ENCODE results near the gene CACNG5. TPM values are rescaled to one million over a fixed set of nuclear protein-coding genes. Genes with fewer than 3 reads are reported as not detected.

CACNG5 gene
- total RNA-seq, 1 experiment from 2014 or later = not detected

DNA sequence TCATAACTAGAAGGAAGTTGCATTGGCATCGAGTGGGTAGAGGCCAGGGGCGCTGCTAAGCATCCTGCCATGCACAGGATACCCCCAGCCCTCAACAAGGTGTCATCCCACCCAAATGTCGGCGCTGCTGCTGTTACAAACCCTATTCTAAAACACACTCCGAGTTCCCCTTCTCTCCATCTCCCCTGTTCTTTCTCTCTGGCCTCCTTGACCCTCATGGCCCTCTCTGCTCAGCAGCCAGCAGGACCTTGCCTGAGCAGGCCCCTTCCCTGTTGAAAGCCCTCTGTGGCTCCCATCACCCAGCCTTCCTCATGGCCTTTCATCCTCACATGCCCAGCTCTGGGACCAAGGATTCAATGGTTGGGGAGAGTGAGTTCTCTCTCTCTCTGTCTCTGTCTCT is 22.3 kb upstream of the CACNG5 start:
- TF ChIP-seq, protein P1, sequence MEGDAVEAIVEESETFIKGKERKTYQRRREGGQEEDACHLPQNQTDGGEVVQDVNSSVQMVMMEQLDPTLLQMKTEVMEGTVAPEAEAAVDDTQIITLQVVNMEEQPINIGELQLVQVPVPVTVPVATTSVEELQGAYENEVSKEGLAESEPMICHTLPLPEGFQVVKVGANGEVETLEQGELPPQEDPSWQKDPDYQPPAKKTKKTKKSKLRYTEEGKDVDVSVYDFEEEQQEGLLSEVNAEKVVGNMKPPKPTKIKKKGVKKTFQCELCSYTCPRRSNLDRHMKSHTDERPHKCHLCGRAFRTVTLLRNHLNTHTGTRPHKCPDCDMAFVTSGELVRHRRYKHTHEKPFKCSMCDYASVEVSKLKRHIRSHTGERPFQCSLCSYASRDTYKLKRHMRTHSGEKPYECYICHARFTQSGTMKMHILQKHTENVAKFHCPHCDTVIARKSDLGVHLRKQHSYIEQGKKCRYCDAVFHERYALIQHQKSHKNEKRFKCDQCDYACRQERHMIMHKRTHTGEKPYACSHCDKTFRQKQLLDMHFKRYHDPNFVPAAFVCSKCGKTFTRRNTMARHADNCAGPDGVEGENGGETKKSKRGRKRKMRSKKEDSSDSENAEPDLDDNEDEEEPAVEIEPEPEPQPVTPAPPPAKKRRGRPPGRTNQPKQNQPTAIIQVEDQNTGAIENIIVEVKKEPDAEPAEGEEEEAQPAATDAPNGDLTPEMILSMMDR (IDR thresholded peaks at IDR 0.05; ENCODE audit: unreplicated experiment) = no peak
- peaks cover under 1% of the 10 kb centered on the region for H3K9me3 Mint-ChIP-seq (ENCODE audit: low read depth, unreplicated experiment)
- BruUV-seq (replicated peaks) = no TSS peak
- no peak overlapping the region for H3K27ac Mint-ChIP-seq (ENCODE audit: unreplicated experiment)
- no peak overlapping the region for H3K4me3 Mint-ChIP-seq (ENCODE audit: low read depth, unreplicated experiment)
- H3K36me3 Mint-ChIP-seq (ENCODE audit: insufficient read depth, unreplicated experiment) = peaks cover 29% of the 10 kb centered on the region
- intact Hi-C loops (cut with micrococcal nuclease; ENCODE audit: unreplicated experiment) = no loop called here
- no peak for DNase-seq
- no peaks in the 10 kb centered on the region for H3K4me1 Mint-ChIP-seq (ENCODE audit: low read depth, unreplicated experiment)
- H3K27me3 Mint-ChIP-seq (ENCODE audit: unreplicated experiment) = peaks cover 39% of the 10 kb centered on the region
- CTCF ChIA-PET = interaction anchor here (1.0 kb wide), 1 partner anchor 10 kb away, joined by 4 read pairs; no protein-coding TSS in a partner anchor

DNA sequence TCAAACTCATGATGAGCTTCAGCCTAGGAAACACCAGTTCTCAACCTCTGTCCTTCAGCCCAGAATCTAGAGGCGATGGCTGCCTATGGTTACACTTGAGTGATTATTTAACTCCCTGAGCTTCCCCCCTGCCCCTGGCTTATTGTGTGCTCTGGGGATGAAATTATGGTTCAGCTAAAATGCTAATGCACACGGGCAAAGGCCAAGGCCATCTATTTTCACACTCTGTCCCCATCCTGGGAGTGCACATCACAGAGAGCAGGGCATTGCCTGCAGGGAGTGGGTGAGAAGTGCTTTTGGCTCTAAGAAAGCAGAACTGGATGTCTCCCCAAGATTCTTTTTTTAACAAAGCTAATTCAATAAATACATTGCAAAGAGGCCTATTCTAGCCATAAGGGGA is 21.6 kb upstream of the CACNG5 start:
- Mint-ChIP-seq H3K27ac (ENCODE audit: unreplicated experiment) (no peak overlapping the region), H3K4me1 (ENCODE audit: low read depth, unreplicated experiment) (no peaks in the 10 kb centered on the region), H3K9me3 (ENCODE audit: low read depth, unreplicated experiment) (peaks cover 5% of the 10 kb centered on the region), H3K36me3 (ENCODE audit: insufficient read depth, unreplicated experiment) (peaks cover 22% of the 10 kb centered on the region), H3K4me3 (ENCODE audit: low read depth, unreplicated experiment) (no peak overlapping the region), H3K27me3 (ENCODE audit: unreplicated experiment) (peaks cover 46% of the 10 kb centered on the region)
- no TSS peak for BruUV-seq (replicated peaks)
- TF ChIP-seq, protein P1 (IDR thresholded peaks at IDR 0.05; ENCODE audit: unreplicated experiment) = no peak
- CTCF ChIA-PET = interaction anchor here (1.0 kb wide), 1 partner anchor 11 kb away, joined by 4 read pairs; no protein-coding TSS in a partner anchor
- intact Hi-C loops (cut with micrococcal nuclease; ENCODE audit: unreplicated experiment) = no loop called here
- DNase-seq = no peak

DNA sequence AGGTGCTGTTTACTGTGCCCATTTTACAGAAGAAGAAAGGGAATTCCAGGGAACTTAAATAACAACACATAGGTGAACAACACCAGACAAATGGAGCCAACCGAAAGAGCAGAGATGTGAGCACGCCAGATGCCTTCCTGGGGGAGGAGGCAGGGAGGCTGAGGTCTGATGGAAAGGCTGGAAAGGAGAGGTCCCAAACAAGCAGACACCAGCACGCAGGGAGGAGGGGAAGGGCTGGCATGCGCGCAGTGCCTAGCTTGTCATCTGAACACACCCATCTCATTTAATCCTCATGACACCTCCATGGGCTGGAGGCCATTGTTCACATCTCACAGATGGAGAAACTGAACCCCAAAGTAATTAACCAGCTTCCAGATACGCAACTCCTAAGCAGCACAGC is 20.9 kb upstream of the CACNG5 start:
- no peak overlapping the region for H3K4me3 Mint-ChIP-seq (ENCODE audit: low read depth, unreplicated experiment)
- TF ChIP-seq, protein P1 (IDR thresholded peaks at IDR 0.05; ENCODE audit: unreplicated experiment) = no peak
- intact Hi-C loops (cut with micrococcal nuclease; ENCODE audit: unreplicated experiment) = no loop called here
- H3K36me3 Mint-ChIP-seq (ENCODE audit: insufficient read depth, unreplicated experiment) = peaks cover 19% of the 10 kb centered on the region
- H3K27ac Mint-ChIP-seq (ENCODE audit: unreplicated experiment) = no peak overlapping the region
- no TSS peak for BruUV-seq (replicated peaks)
- H3K4me1 Mint-ChIP-seq (ENCODE audit: low read depth, unreplicated experiment) = no peaks in the 10 kb centered on the region
- DNase-seq = no peak
- CTCF ChIA-PET = no interaction called here
- H3K27me3 Mint-ChIP-seq (ENCODE audit: unreplicated experiment) = peaks cover 51% of the 10 kb centered on the region
- peaks cover 5% of the 10 kb centered on the region for H3K9me3 Mint-ChIP-seq (ENCODE audit: low read depth, unreplicated experiment)

DNA sequence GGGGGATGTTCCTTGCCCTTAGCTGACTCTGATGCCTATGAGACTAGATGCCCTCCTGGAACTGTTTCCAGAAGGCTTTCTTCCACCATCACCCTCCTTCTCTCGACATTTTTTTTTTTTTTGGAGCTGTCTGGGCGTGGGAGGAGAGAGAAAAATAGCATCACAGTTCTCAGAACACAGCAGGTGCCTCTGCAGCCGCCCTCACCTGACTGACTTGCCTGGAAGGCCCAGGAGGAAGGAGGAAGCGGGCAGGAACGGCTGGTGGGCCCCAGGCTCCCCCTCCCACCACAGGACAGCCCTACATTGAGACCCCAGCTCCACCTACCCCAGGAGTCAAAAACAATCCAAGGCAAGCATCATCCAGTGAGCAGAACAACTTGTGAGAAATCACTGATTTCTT is 20.3 kb upstream of the CACNG5 start:
- CTCF ChIA-PET = no interaction called here
- no peak overlapping the region for H3K27ac Mint-ChIP-seq (ENCODE audit: unreplicated experiment)
- intact Hi-C loops (cut with micrococcal nuclease; ENCODE audit: unreplicated experiment) = no loop called here
- peaks cover 5% of the 10 kb centered on the region for H3K9me3 Mint-ChIP-seq (ENCODE audit: low read depth, unreplicated experiment)
- no peaks in the 10 kb centered on the region for H3K4me1 Mint-ChIP-seq (ENCODE audit: low read depth, unreplicated experiment)
- TF ChIP-seq, protein P1 (IDR thresholded peaks at IDR 0.05; ENCODE audit: unreplicated experiment) = no peak
- no peak for DNase-seq
- BruUV-seq (replicated peaks) = no TSS peak
- peaks cover 51% of the 10 kb centered on the region for H3K27me3 Mint-ChIP-seq (ENCODE audit: unreplicated experiment)
- no peak overlapping the region for H3K4me3 Mint-ChIP-seq (ENCODE audit: low read depth, unreplicated experiment)
- peaks cover 19% of the 10 kb centered on the region for H3K36me3 Mint-ChIP-seq (ENCODE audit: insufficient read depth, unreplicated experiment)

All from Calu3 (cell line).